ENCODE data around the gene KATNAL1.

The KATNAL1 gene

DNA sequence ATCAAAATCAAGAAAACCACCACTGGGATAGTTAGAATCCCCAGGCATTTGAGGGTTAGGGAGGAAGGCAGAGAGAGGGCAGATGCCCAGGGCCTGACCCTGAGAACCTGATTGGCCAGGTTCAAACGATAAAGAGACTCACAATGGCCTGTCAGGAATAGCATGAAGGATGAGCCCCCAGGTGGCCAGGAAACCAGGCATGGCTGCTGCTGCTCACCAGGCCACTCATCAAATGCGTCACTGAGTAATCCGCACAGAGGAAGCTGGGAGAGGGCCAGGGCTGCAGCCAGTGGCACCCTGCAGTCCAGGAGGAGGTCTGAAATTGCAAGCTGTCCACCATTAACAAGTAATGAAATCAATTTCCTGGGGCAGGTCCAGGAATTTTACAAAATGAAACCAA, 111.3 kb downstream of the KATNAL1 start:
- H3K36me3 ChIP-seq (ENCODE audit: control insufficient read depth, low read length): peaks cover 3% of the 10 kb centered on the region; the same call in 1 of the 2 replicates
- H4K20me1 ChIP-seq (ENCODE audit: control insufficient read depth, insufficient read depth, low read depth, low read length): no peaks in the 10 kb centered on the region
- no peak overlapping the region for H3K27ac ChIP-seq (ENCODE audit: low read depth, low read length)
- H3F3A ChIP-seq (ENCODE audit: control insufficient read depth, insufficient read depth): peaks cover 7% of the 10 kb centered on the region; the same call in 1 of the 2 replicates
- H3K4me2 ChIP-seq (ENCODE audit: low read length): no peak overlapping the region
- peaks cover 38% of the 10 kb centered on the region for H3K4me1 ChIP-seq (ENCODE audit: control insufficient read depth, low read length)
- H3K9me3 ChIP-seq (ENCODE audit: control insufficient read depth, insufficient read depth, low read length): no peaks in the 10 kb centered on the region
- H3K4me3 ChIP-seq (ENCODE audit: low read length): no peak overlapping the region
- no peaks in the 10 kb centered on the region for H3K9me2 ChIP-seq (replicated peaks; ENCODE audit: control insufficient read depth, low read length)
- H3K79me2 ChIP-seq (ENCODE audit: control insufficient read depth, low read length): no peaks in the 10 kb centered on the region
- H3K27me3 ChIP-seq (ENCODE audit: control insufficient read depth, low read length): no peaks in the 10 kb centered on the region
- no peak for TF ChIP-seq EZH2phosphoT487 (IDR thresholded peaks at IDR 0.05; ENCODE audit: borderline replicate concordance, low read length)
- TF ChIP-seq, protein P1, sequence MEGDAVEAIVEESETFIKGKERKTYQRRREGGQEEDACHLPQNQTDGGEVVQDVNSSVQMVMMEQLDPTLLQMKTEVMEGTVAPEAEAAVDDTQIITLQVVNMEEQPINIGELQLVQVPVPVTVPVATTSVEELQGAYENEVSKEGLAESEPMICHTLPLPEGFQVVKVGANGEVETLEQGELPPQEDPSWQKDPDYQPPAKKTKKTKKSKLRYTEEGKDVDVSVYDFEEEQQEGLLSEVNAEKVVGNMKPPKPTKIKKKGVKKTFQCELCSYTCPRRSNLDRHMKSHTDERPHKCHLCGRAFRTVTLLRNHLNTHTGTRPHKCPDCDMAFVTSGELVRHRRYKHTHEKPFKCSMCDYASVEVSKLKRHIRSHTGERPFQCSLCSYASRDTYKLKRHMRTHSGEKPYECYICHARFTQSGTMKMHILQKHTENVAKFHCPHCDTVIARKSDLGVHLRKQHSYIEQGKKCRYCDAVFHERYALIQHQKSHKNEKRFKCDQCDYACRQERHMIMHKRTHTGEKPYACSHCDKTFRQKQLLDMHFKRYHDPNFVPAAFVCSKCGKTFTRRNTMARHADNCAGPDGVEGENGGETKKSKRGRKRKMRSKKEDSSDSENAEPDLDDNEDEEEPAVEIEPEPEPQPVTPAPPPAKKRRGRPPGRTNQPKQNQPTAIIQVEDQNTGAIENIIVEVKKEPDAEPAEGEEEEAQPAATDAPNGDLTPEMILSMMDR (IDR thresholded peaks at IDR 0.05; ENCODE audit: low read depth, low read length, poor library complexity, severe bottlenecking): no peak

DNA sequence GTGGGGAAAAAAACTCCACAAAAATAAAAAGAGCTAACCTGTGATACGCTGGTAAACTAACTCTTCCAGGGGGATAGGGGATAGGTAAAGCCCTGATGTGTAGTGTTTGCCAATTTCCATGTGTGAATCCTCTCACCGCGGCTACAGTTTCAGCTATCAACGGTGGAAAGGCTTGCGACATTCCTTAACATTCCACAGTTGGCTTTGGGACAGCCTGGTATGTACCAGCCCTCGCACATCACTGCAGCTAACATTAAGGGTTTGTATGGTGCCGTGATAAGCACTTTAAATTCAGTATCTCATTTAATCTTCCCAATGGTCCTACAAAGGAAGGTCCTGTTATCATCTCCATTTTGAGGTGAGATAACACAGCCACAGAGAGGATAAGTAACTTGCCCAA, 112.4 kb downstream of the KATNAL1 start:
- Histone ChIP-seq H3K79me2 (ENCODE audit: control insufficient read depth, low read length) (no peaks in the 10 kb centered on the region), H3K36me3 (ENCODE audit: control insufficient read depth, low read length) (peaks cover 3% of the 10 kb centered on the region; the same call in 1 of the 2 replicates), H3K27ac (ENCODE audit: low read depth, low read length) (no peak overlapping the region), H4K20me1 (ENCODE audit: control insufficient read depth, insufficient read depth, low read depth, low read length) (no peaks in the 10 kb centered on the region), H3F3A (ENCODE audit: control insufficient read depth, insufficient read depth) (peaks cover 7% of the 10 kb centered on the region; the same call in 1 of the 2 replicates), H3K9me2 (replicated peaks; ENCODE audit: control insufficient read depth, low read length) (no peaks in the 10 kb centered on the region), H3K4me3 (ENCODE audit: low read length) (no peak overlapping the region), H3K27me3 (ENCODE audit: control insufficient read depth, low read length) (no peaks in the 10 kb centered on the region), H3K4me2 (ENCODE audit: low read length) (0 out of 2 replicates have a peak overlapping the region, but pooled peaks have one; percentile 66), H3K4me1 (ENCODE audit: control insufficient read depth, low read length) (peaks cover 38% of the 10 kb centered on the region), H3K9me3 (ENCODE audit: control insufficient read depth, insufficient read depth, low read length) (no peaks in the 10 kb centered on the region)
- no peak for TF ChIP-seq EZH2phosphoT487 (IDR thresholded peaks at IDR 0.05; ENCODE audit: borderline replicate concordance, low read length)
- TF ChIP-seq, protein P1 (IDR thresholded peaks at IDR 0.05; ENCODE audit: low read depth, low read length, poor library complexity, severe bottlenecking): no peak

DNA sequence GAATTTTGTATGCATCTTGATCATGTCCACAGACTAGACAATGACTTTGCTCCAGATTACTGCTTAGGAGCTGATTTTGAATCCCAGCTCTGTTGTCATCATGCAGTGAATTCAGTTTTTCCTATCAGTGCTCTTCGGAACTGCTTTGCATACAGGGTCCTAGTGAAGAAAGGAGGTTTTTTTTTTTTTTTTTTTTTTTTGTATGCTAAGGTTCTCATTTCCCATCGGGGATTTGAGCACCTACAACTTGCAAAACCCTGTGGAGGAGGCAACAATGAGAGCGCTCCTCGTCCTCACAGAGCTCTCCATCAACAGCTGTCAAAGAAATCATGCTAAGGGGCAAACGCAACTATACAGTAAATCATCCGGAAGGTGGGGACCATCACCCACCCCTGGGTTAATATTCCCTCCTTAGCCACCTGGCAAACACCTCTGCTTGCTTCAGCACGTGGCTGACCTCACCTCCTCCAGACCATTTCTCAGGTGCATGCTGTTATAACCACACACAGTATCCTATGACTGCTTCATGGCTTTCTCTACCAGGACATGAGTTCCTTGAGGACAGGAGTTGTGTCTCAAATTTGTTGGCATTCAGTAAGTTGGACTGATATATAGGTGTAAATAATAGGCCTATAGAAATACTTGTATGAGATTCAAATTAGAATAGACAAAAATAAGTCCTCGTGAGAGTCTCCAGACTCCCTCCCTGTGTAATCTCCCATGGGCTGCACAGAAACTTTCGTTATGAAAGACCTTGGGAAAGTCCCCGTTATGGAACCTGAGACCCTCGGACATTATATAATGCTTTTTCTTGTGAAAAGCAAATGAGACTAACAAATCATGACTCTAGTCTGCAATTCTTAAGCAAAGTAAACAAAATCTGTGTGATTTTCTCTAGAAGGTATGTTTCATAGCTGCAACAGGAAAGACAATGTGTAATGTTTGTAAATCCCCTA, 113.8 kb downstream of the KATNAL1 start:
- Histone ChIP-seq H3K79me2 (ENCODE audit: control insufficient read depth, low read length) (no peaks in the 10 kb centered on the region), H3K27me3 (ENCODE audit: control insufficient read depth, low read length) (no peaks in the 10 kb centered on the region), H3F3A (ENCODE audit: control insufficient read depth, insufficient read depth) (peaks cover 7% of the 10 kb centered on the region; the same call in 1 of the 2 replicates), H3K9me2 (replicated peaks; ENCODE audit: control insufficient read depth, low read length) (no peaks in the 10 kb centered on the region), H4K20me1 (ENCODE audit: control insufficient read depth, insufficient read depth, low read depth, low read length) (no peaks in the 10 kb centered on the region), H3K36me3 (ENCODE audit: control insufficient read depth, low read length) (peaks cover 3% of the 10 kb centered on the region; the same call in 1 of the 2 replicates), H3K4me3 (ENCODE audit: low read length) (peak overlapping the region; percentile 43), H3K4me1 (ENCODE audit: control insufficient read depth, low read length) (peaks cover 38% of the 10 kb centered on the region), H3K27ac (ENCODE audit: low read depth, low read length) (no peak overlapping the region), H3K4me2 (ENCODE audit: low read length) (peak overlapping the region; percentile 66), H3K9me3 (ENCODE audit: control insufficient read depth, insufficient read depth, low read length) (no peaks in the 10 kb centered on the region)
- TF ChIP-seq, protein P1 (IDR thresholded peaks at IDR 0.05; ENCODE audit: low read depth, low read length, poor library complexity, severe bottlenecking): no peak
- no peak for TF ChIP-seq EZH2phosphoT487 (IDR thresholded peaks at IDR 0.05; ENCODE audit: borderline replicate concordance, low read length)

Measured in DOHH2 (cell line).